Colonic mucosa (tissue), 4 donors: Measurements from ENCODE around the gene MRGPRX3. TPM values are rescaled to one million over a fixed set of nuclear protein-coding genes. Genes with fewer than 3 reads are reported as not detected.

Experiments used
- DNase-seq: peaks from one replicate; pipeline ENCODE4 v3.0.0-alpha.2; 2020
- H3K27ac ChIP-seq: fragments of 200-600 bp; one replicate; pipeline ENCODE4 v1.8.0; 2021
- H3K27me3 ChIP-seq: fragments of 200-600 bp; one replicate; pipeline ENCODE4 v1.8.0; 2021
- H3K36me3 ChIP-seq: fragments of 200-600 bp; one replicate; pipeline ENCODE4 v1.8.0; 2021
- H3K4me1 ChIP-seq: fragments of 200-600 bp; one replicate; pipeline ENCODE4 v1.8.0; 2021; ENCODE audit warnings: mild to moderate bottlenecking
- H3K4me3 ChIP-seq: fragments of 200-600 bp; one replicate; pipeline ENCODE4 v1.8.0; 2021
- H3K9ac ChIP-seq, 2 donors: one replicate each; pipeline ENCODE4 v1.7.0; 2013; ENCODE audit warnings: control low read depth in 2 of 2, low read depth in 2 of 2, low read length in 2 of 2
- H3K9me3 ChIP-seq: fragments of 200-600 bp; one replicate; pipeline ENCODE4 v1.8.0; 2021
- intact Hi-C: fragments of 100-400 bp; cut with DNase I; formaldehyde crosslinking; loops from one replicate; pipeline ENCODE4 v1.14.1; 2022
- total RNA-seq, 2 donors: library from RNA; stranded (reverse); fragmentation: NEBNext Ultra II Directional in 1 of 2; extraction: Animal tissue kit (Norgen Biotek cat#: 25700) in 1 of 2; gene quantifications; one replicate each; pipeline ENCODE4 v1.2.1, GENCODE V29; 2021
- TF ChIP-seq, protein P1 (sequence below): fragments of 200-600 bp; IDR thresholded peaks from one replicate; pipeline ENCODE4 v1.8.0; 2022; ENCODE audit warnings: antibody characterized with exemption, mild to moderate bottlenecking
- donor health status: healthy.
- donor health status: DM: no; HTN: no; CAD: no.
- donor health status: DM: no; HTN: no; CAD: no.

MRGPRX3 gene
- total RNA-seq = not detected

DNA sequence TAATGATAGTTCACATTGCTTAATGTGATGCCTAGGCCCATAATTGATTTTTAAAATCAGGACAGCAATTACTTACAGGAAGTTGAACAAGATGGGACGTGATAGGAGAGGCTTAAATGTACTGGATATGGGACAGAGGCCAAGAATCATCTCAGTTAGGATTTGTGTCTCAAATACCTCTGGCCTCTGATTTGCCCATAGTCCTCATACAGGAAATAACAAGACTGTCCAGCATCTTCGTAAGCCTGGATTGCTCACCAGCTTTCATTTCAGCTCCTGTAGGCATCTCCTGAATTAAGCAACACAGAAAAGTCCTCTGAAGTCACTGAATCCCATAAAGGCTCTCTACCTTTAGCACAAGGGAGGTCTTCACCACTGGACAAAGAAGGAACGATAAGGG lies at the start of gene MRGPRX3:
TSS of gene MRGPRX3 (plus strand) at position 231 of the 400 bp plus-strand sequence. CDS start 4,632 bp downstream, outside the sequence.
- Histone ChIP-seq H3K36me3 (no peaks in the 10 kb centered on the region), H3K4me1 (no peaks in the 10 kb centered on the region), H3K27me3 (no peaks in the 10 kb centered on the region), H3K27ac (no peak within 1 kb of the TSS), H3K9me3 (no peaks in the 10 kb centered on the region), H3K9ac (no peak within 1 kb of the TSS), H3K4me3 (no peak within 1 kb of the TSS)
- DNase-seq = no peak
- intact Hi-C loops = no loop called here
- TF ChIP-seq, protein P1, sequence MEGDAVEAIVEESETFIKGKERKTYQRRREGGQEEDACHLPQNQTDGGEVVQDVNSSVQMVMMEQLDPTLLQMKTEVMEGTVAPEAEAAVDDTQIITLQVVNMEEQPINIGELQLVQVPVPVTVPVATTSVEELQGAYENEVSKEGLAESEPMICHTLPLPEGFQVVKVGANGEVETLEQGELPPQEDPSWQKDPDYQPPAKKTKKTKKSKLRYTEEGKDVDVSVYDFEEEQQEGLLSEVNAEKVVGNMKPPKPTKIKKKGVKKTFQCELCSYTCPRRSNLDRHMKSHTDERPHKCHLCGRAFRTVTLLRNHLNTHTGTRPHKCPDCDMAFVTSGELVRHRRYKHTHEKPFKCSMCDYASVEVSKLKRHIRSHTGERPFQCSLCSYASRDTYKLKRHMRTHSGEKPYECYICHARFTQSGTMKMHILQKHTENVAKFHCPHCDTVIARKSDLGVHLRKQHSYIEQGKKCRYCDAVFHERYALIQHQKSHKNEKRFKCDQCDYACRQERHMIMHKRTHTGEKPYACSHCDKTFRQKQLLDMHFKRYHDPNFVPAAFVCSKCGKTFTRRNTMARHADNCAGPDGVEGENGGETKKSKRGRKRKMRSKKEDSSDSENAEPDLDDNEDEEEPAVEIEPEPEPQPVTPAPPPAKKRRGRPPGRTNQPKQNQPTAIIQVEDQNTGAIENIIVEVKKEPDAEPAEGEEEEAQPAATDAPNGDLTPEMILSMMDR = no peak

DNA sequence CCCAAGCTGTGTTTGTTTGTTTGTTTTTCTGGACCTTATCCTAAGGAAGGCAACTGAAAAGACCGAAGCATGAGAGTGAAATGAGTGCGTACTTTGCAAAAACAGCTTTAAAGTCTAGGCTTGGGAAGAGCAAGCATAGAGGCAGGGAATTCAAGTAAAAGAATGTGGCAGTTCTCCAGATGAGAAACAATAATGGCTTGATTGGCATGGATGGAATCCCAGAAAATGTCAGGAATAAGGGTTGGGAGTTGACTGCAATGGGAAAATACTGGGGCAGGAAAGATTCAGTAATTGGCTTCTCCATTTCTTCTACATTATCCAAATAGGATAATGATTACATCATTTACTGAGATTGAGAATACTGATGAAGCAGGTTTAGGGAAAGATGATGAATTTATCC lies 44.0 kb upstream of the MRGPRX3 start:
- H3K9me3 ChIP-seq = no peaks in the 10 kb centered on the region
- H3K4me1 ChIP-seq = no peaks in the 10 kb centered on the region
- no peak overlapping the region for H3K4me3 ChIP-seq
- no peak overlapping the region for H3K27ac ChIP-seq
- no peaks in the 10 kb centered on the region for H3K36me3 ChIP-seq
- DNase-seq = no peak
- H3K9ac ChIP-seq = no peak overlapping the region
- TF ChIP-seq, protein P1 = no peak
- intact Hi-C loops = no loop called here
- H3K27me3 ChIP-seq = no peaks in the 10 kb centered on the region

DNA sequence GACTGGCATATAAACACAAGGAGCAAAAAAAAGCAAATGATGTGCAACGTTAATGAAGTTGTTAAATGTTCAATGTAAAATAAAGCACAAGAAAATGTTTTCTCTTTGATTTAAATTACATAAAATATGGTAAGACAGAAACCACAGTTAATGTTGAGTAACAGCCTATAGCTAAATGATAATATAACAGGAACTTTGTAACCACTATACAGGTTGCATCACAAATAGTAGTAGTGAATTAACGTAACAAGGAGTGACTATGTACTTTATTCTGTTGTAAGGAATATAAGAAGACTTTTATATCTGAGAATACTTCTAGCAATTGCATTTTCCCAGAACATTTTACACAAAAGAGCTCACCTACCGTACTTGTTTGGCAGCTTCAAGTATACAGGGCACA lies 43.4 kb upstream of the MRGPRX3 start:
- TF ChIP-seq, protein P1 = no peak
- no peak for DNase-seq
- no peaks in the 10 kb centered on the region for H3K4me1 ChIP-seq
- H3K4me3 ChIP-seq = no peak overlapping the region
- intact Hi-C loops = no loop called here
- no peaks in the 10 kb centered on the region for H3K9me3 ChIP-seq
- no peak overlapping the region for H3K9ac ChIP-seq
- H3K27me3 ChIP-seq = no peaks in the 10 kb centered on the region
- H3K36me3 ChIP-seq = no peaks in the 10 kb centered on the region
- H3K27ac ChIP-seq = no peak overlapping the region

DNA sequence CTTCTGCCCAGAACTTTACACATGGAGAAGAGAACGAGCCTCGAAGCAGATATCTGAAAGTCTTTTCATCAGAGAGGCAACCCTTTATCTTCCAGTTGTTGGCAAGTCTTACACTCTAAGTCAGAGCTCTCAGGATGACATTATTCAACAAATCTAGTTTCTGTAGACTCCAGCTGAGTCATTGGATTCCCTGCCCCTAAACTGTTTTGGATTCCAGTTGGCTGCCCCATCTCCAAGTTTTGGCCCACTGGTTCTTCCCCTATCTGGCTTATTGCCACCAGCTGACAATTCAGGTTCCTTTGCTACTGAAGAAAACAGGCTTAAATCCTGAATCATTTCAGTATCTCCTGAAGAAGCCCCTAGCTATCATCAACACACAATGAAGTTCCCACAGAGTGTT lies 40.6 kb upstream of the MRGPRX3 start:
- intact Hi-C loops = no loop called here
- Histone ChIP-seq H3K36me3 (no peaks in the 10 kb centered on the region), H3K4me3 (no peak overlapping the region), H3K9me3 (no peaks in the 10 kb centered on the region), H3K9ac (no peak overlapping the region), H3K4me1 (no peaks in the 10 kb centered on the region), H3K27ac (no peak overlapping the region), H3K27me3 (no peaks in the 10 kb centered on the region)
- TF ChIP-seq, protein P1 = no peak
- DNase-seq = no peak

DNA sequence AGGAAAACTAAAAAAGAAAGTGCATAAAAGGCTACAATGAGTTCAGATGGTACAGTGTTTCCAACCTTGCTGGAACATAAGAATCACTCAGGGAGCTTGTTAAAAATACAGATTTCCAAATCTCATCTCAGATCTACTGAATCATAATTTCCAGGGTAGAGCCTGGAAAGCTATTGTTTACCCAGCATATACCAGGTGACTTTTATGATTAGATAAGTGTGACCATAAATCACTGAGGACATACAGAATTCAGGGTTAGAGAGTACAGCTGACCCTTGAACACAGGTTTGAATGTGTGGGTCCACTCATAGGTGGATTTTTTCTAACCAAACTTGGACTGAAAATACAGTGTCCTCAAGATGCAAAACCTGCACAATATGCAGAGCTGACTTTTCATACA lies 38.4 kb upstream of the MRGPRX3 start:
- H3K27ac ChIP-seq = no peak overlapping the region
- H3K4me1 ChIP-seq = no peaks in the 10 kb centered on the region
- intact Hi-C loops = no loop called here

More for the DNA sequence above, 38.4 kb upstream of the MRGPRX3 start:
- TF ChIP-seq, protein P1 = no peak
- Histone ChIP-seq H3K9ac (no peak overlapping the region), H3K27me3 (no peaks in the 10 kb centered on the region), H3K4me3 (no peak overlapping the region), H3K9me3 (no peaks in the 10 kb centered on the region), H3K36me3 (no peaks in the 10 kb centered on the region)
- DNase-seq = no peak
